K562 (cell line): Measurements from ENCODE around the gene DENND4C. TPM values are rescaled to one million over a fixed set of nuclear protein-coding genes. Genes with fewer than 3 reads are reported as not detected.

Experiments
- ATAC-seq: fragments of 200-7000 bp; cut with Tn5 transposase; 3 replicates; pipeline ENCODE4 v1.9.1; 2020; ENCODE audit warnings: moderate library complexity
- BruUV-seq: library from RNA; stranded (reverse); fragments of 400-500 nt; replicated peaks from 2 replicates; lab custom pipeline; 2021; lab: Mats Ljungman, UMichigan
- CTCF ChIA-PET: fragments of 300-600 bp; formaldehyde crosslinking; extraction: SDS; loops from one replicate; lab custom pipeline; 2021; ENCODE audit warnings: low intra/inter-chr PET ratio; lab: Yijun Ruan, JAX
- POLR2A ChIA-PET: fragments of 300-600, 350-650 bp; sonication (Branson Sonifier 250); formaldehyde crosslinking; extraction: SDS; loops from one replicate; lab custom pipeline; 2021; ENCODE audit warnings: antibody characterized with exemption, inconsistent platforms; lab: Yijun Ruan, JAX
- DNase-seq, 4 experiments: peaks; one replicate each; pipeline versions ENCODE4 v3.0.0 to v3.0.0-alpha.2; 2011 to 2018; ENCODE audit warnings: low spot score in 3 of 4, mixed read lengths in 3 of 4; ENCODE audit errors: extremely low read depth in 1 of 4
- FAIRE-seq: peaks from 2 replicates; lab custom pipeline; 2011; peaks lifted over from hg19 to GRCh38; lab: Jason Lieb, UNC
- H2AFZ ChIP-seq: 2 replicates; pipeline ENCODE4 v1.6.0; 2011; ENCODE audit warnings: low read depth, low read length, control low read depth, inconsistent platforms
- H3K27ac ChIP-seq: fragments of 200-600 bp; 3 replicates; pipeline ENCODE4 v1.8.0; 2011; ENCODE audit warnings: low read depth, mild to moderate bottlenecking, control low read depth, inconsistent platforms, low read length, moderate library complexity, mixed read lengths; ENCODE audit errors: extremely low read depth
- H3K27me3 ChIP-seq, 2 experiments: fragments of 300-600 bp in 1 of 2; 2 replicates in 1 of 2; 3 replicates in 1 of 2; pipeline versions ENCODE4 v1.6.0 to v1.8.0; 2011; ENCODE audit warnings: inconsistent platforms in 2 of 2, low read length in 2 of 2, mild to moderate bottlenecking in 1 of 2, mixed read lengths in 1 of 2, moderate library complexity in 1 of 2; ENCODE audit not compliant: control insufficient read depth in 2 of 2, insufficient read depth in 2 of 2
- H3K36me3 ChIP-seq: fragments of 300-600 bp; 3 replicates; pipeline ENCODE4 v1.8.0; 2011; ENCODE audit warnings: mild to moderate bottlenecking, low read length, inconsistent platforms; ENCODE audit not compliant: control insufficient read depth, insufficient read depth
- H3K4me1 ChIP-seq, 2 experiments: fragments of 200-600 bp in 1 of 2; replicated peaks in 1 of 2; 2 replicates in 1 of 2; 3 replicates in 1 of 2; pipeline versions ENCODE4 v1.5.1 to v1.8.0; 2011; ENCODE audit warnings: inconsistent platforms in 2 of 2, low read length in 2 of 2, mild to moderate bottlenecking in 1 of 2, mixed read lengths in 1 of 2, moderate library complexity in 1 of 2; ENCODE audit not compliant: control insufficient read depth in 2 of 2, insufficient read depth in 2 of 2
- H3K4me2 ChIP-seq: 2 replicates; pipeline ENCODE4 v1.6.1; 2011; ENCODE audit warnings: low read length, control low read depth, inconsistent platforms, mixed read lengths; ENCODE audit not compliant: insufficient read depth
- H3K4me3 ChIP-seq: fragments of 200-600 bp; sonication (generic), shearing (Covaris generic); 2 replicates; pipeline ENCODE4 v1.5.1; 2016; ENCODE audit warnings: control low read depth, inconsistent platforms
- H3K79me2 ChIP-seq: fragments of 200-600 bp; 3 replicates; pipeline ENCODE4 v1.8.0; 2011; ENCODE audit warnings: low read length, inconsistent platforms; ENCODE audit not compliant: control insufficient read depth, insufficient read depth
- H3K9ac ChIP-seq, 2 experiments: 2 replicates each; pipeline versions ENCODE4 v1.6.0 to v1.6.1; 2011; ENCODE audit warnings: low read depth in 2 of 2, low read length in 2 of 2, control low read depth in 1 of 2, inconsistent platforms in 1 of 2, mild to moderate bottlenecking in 1 of 2, mixed read lengths in 1 of 2; ENCODE audit not compliant: insufficient read depth in 1 of 2
- H3K9me1 ChIP-seq: one replicate; pipeline ENCODE4 v1.6.0; 2011; ENCODE audit warnings: inconsistent platforms, mild to moderate bottlenecking, low read length, moderate library complexity; ENCODE audit not compliant: control insufficient read depth, insufficient read depth
- H3K9me3 ChIP-seq: replicated peaks from 2 replicates; pipeline ENCODE4 v1.5.1; 2011; ENCODE audit warnings: low read depth, low read length, inconsistent platforms; ENCODE audit not compliant: control insufficient read depth, insufficient read depth
- H4K20me1 ChIP-seq: replicated peaks from 2 replicates; pipeline ENCODE4 v1.6.1; 2011; ENCODE audit warnings: low read length, inconsistent platforms, mixed read lengths; ENCODE audit not compliant: control insufficient read depth, insufficient read depth
- EP400 ChIP-seq: fragments of 450-650 bp; IDR thresholded peaks from 2 replicates; pipeline ENCODE4 v1.6.1; 2017; ENCODE audit warnings: antibody characterized with exemption, mild to moderate bottlenecking, moderate library complexity
- MYC ChIP-seq, 2 experiments: fragments of 250-450 bp in 1 of 2; sonication (Bioruptor Pico) in 1 of 2; IDR thresholded peaks; 2 replicates each; pipeline versions ENCODE4 v1.5.1 to v1.6.1; 2012 to 2021; ENCODE audit warnings: low read depth in 2 of 2, borderline replicate concordance in 1 of 2, improper control_type of control experiment in 1 of 2, low read length in 1 of 2, mild to moderate bottlenecking in 1 of 2, moderate library complexity in 1 of 2
- PML ChIP-seq: IDR thresholded peaks from 2 replicates; pipeline ENCODE4 v1.6.1; 2012; ENCODE audit warnings: low read length, inconsistent platforms
- RFX1 ChIP-seq: fragments of 450-650 bp; IDR thresholded peaks from 2 replicates; pipeline ENCODE4 v1.6.1; 2016; ENCODE audit warnings: mild to moderate bottlenecking, moderate library complexity
- ZNF347 ChIP-seq: fragments of 450-650 bp; formaldehyde crosslinking; IDR thresholded peaks from 2 replicates; pipeline ENCODE4 v1.4.0; 2020; ENCODE audit warnings: low read depth, mild to moderate bottlenecking, moderate library complexity
- WGBS: fragments of 100-300 bp; shearing (Covaris generic); methylation state at CpG from one replicate; pipeline ENCODE4 v1.1.6; 2016; ENCODE audit warnings: low coverage, mixed read lengths; ENCODE audit not compliant: insufficient coverage; ENCODE audit errors: missing lambda C conversion rate; 5-methylcytosine and 5-hydroxymethylcytosine counted together
- in situ Hi-C: fragments of 300-500 bp; cut with MboI; formaldehyde crosslinking; loops from 4 replicates; pipeline ENCODE4 v1.15.0; 2018; ENCODE audit warnings: inconsistent platforms, mixed read lengths
- intact Hi-C: fragments of 100-400 bp; cut with micrococcal nuclease; formaldehyde crosslinking; loops from 2 replicates; pipeline ENCODE4 v1.14.2; 2022
- polyA plus RNA-seq, 8 experiments: library from polyadenylated mRNA; depleted of rRNA in 4 of 8; stranded (reverse) in 5 of 8; unstranded in 3 of 8; fragments of >200 nt; fragmentation: Nextera tagmentation in 2 of 8; fragmentation: Illumina TruSeq in 1 of 8; extraction: Ambion mirVana in 2 of 8; extraction: Trizol in 1 of 8; gene quantifications; 2 replicates each; pipeline versions ENCODE4 v1.2.1 to v1.2.3, GENCODE V29; 2011 to 2014; ENCODE audit warnings: inconsistent platforms in 1 of 8, missing spikeins in 1 of 8
- total RNA-seq, 7 experiments: library from RNA; depleted of rRNA in 6 of 7; stranded (reverse); fragments of >200 nt in 6 of 7; fragmentation: Illumina TruSeq in 2 of 7; extraction: Trizol in 2 of 7; gene quantifications; 2 replicates each; pipeline versions ENCODE4 v1.2.1 to v1.2.3, GENCODE V29; 2011 to 2021; ENCODE audit warnings: low replicate concordance in 1 of 7
- TF ChIP-seq, protein P1 (sequence below), 2 experiments: fragments of 450-650 bp in 1 of 2; sonication (generic) in 1 of 2; formaldehyde crosslinking in 1 of 2; IDR thresholded peaks; 2 replicates each; pipeline versions ENCODE4 v1.7.1 to v1.9.0; 2016 to 2022; ENCODE audit warnings: inconsistent platforms in 1 of 2, mild to moderate bottlenecking in 1 of 2, missing genetic modification reagents in 1 of 2

The DENND4C gene
- total and polyA plus RNA-seq, 9 of the 15 experiments (the other 6 are each of a cell fraction or from before 2014, with no cell fraction given): 4.8 to 31.8 (median 13.9) TPM

DNA sequence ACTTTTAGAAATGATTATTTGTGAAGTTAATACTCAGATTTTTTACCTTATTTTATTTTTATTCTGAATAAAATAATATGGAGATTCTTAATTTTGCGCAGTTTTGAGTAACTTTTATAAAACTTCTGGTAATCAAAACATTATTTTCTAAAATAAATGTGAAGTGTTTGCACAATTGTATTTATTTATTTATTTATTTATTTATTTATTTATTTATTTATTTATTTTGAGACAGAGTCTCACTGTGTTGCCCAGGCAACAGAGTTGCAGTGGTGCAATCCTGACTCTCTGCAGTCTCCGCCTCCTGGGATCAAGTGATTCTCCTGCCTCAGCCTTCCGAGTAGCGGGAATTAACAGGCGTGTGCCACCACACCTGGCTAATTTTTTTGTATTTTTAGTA lies 76.1 kb downstream of the DENND4C start:
- 96% methylated on average over 5 of the region's 5 CpGs for WGBS
- Histone ChIP-seq H3K9me1 (no peaks in the 10 kb centered on the region), H3K27ac (no peak overlapping the region), H3K9ac (no peak overlapping the region), H3K4me3 (no peak overlapping the region), H3K4me1 (no peaks in the 10 kb centered on the region), H3K9me3 (no peaks in the 10 kb centered on the region), H3K27me3 (no peaks in the 10 kb centered on the region), H3K79me2 (no peaks in the 10 kb centered on the region), H2AFZ (no peak overlapping the region), H3K36me3 (peaks cover 5% of the 10 kb centered on the region; the same call in 1 of the 3 replicates), H4K20me1 (no peaks in the 10 kb centered on the region), H3K4me2 (no peak overlapping the region)
- intact Hi-C loops (no loop called here), in situ Hi-C loops (no loop called here)
- FAIRE-seq (no peak), DNase-seq (no peak), ATAC-seq (no peak)
- CTCF ChIA-PET: no interaction called here
- no TSS peak for BruUV-seq
- POLR2A ChIA-PET: no interaction called here
- TF ChIP-seq RFX1 (peak; percentile 29; the same call in 1 of the 2 replicates), PML (no peak)

DNA sequence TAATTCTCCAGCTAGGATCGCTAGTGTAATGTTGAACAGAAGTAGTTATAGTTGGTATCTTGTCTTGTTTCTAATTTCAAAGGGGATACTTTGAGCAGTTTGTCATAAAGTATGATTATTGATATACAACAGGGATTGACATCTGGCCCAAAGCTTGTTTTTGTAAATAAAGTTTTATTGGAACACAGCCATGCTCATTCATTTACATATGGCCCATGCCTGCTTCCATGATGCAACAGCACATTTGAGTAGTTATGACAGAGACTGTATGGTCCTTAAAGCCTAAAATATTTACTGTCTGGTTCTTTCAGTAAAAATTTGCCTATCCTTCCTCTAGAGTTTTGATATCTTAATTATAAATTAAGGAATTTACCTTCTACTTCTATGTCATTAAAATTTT lies 79.8 kb downstream of the DENND4C start:
- CTCF ChIA-PET: no interaction called here
- ATAC-seq (peak; percentile 61; the same call in 2 of the 3 replicates), FAIRE-seq (no peak), DNase-seq (no peak)
- no peaks in the 10 kb centered on the region for H3K79me2 ChIP-seq
- no peak overlapping the region for H3K4me3 ChIP-seq
- no TSS peak for BruUV-seq
- in situ Hi-C loops (no loop called here), intact Hi-C loops (no loop called here)
- no peaks in the 10 kb centered on the region for H3K27me3 ChIP-seq
- no peak overlapping the region for H3K9ac ChIP-seq
- no peak overlapping the region for H3K27ac ChIP-seq
- no peaks in the 10 kb centered on the region for H3K4me1 ChIP-seq
- no peak overlapping the region for H2AFZ ChIP-seq
- no peaks in the 10 kb centered on the region for H3K9me3 ChIP-seq
- H3K9me1 ChIP-seq: no peaks in the 10 kb centered on the region
- H4K20me1 ChIP-seq: no peaks in the 10 kb centered on the region
- POLR2A ChIA-PET: no interaction called here
- 92% methylated on average over 1 of the region's 1 CpG for WGBS
- no peak overlapping the region for H3K4me2 ChIP-seq
- H3K36me3 ChIP-seq: peaks cover 5% of the 10 kb centered on the region; the same call in 1 of the 3 replicates
- TF ChIP-seq EP400 (peak; percentile 52; the same call in 1 of the 2 replicates), MYC (IDR thresholded peaks at IDR 0.05; ENCODE audit: low read depth, low read length) (peak; percentile 30; the same call in 1 of the 2 replicates), MYC (CRISPR knock-in tag; IDR thresholded peaks at IDR 0.05; ENCODE audit: borderline replicate concordance, low read depth) (no peak), ZNF347 (CRISPR knock-in tag) (no peak)
- TF ChIP-seq, protein P1, sequence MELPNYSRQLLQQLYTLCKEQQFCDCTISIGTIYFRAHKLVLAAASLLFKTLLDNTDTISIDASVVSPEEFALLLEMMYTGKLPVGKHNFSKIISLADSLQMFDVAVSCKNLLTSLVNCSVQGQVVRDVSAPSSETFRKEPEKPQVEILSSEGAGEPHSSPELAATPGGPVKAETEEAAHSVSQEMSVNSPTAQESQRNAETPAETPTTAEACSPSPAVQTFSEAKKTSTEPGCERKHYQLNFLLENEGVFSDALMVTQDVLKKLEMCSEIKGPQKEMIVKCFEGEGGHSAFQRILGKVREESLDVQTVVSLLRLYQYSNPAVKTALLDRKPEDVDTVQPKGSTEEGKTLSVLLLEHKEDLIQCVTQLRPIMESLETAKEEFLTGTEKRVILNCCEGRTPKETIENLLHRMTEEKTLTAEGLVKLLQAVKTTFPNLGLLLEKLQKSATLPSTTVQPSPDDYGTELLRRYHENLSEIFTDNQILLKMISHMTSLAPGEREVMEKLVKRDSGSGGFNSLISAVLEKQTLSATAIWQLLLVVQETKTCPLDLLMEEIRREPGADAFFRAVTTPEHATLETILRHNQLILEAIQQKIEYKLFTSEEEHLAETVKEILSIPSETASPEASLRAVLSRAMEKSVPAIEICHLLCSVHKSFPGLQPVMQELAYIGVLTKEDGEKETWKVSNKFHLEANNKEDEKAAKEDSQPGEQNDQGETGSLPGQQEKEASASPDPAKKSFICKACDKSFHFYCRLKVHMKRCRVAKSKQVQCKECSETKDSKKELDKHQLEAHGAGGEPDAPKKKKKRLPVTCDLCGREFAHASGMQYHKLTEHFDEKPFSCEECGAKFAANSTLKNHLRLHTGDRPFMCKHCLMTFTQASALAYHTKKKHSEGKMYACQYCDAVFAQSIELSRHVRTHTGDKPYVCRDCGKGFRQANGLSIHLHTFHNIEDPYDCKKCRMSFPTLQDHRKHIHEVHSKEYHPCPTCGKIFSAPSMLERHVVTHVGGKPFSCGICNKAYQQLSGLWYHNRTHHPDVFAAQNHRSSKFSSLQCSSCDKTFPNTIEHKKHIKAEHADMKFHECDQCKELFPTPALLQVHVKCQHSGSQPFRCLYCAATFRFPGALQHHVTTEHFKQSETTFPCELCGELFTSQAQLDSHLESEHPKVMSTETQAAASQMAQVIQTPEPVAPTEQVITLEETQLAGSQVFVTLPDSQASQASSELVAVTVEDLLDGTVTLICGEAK (IDR thresholded peaks at IDR 0.05): peak; percentile 95
- TF ChIP-seq, protein P1 (CRISPR knock-in tag; IDR thresholded peaks at IDR 0.05): peak; percentile 95
